ENCODE results near the gene ECHDC1. TPM values are rescaled to one million over a fixed set of nuclear protein-coding genes. Genes with fewer than 3 reads are reported as not detected.

Gene ECHDC1
- total RNA-seq, 1 donor from 2014 or later, result 30.3 TPM

GRCh38 chr6:127288705-127289104 is 54.7 kb downstream of the ECHDC1 start:
- FAIRE-seq, result no peak
- no peak for DNase-seq (ENCODE audit: low read depth)
- peaks cover 5% of the 10 kb centered on the region for H3K36me3 ChIP-seq (ENCODE audit: control insufficient read depth, insufficient read depth, low read length)
- H3K27me3 ChIP-seq (ENCODE audit: control insufficient read depth, insufficient read depth, low read length), result no peaks in the 10 kb centered on the region
- H3K4me3 ChIP-seq (ENCODE audit: low read depth, low read length), result no peak overlapping the region
- TF ChIP-seq CTCF (IDR thresholded peaks at IDR 0.05; ENCODE audit: insufficient read depth, low read length, severe bottlenecking), result no peak

GRCh38 chr6:127282184-127282583 is 61.2 kb downstream of the ECHDC1 start:
- no peaks in the 10 kb centered on the region for H3K27me3 ChIP-seq (ENCODE audit: control insufficient read depth, insufficient read depth, low read length)
- H3K4me3 ChIP-seq (ENCODE audit: low read depth, low read length), result no peak overlapping the region
- no peak for TF ChIP-seq CTCF (IDR thresholded peaks at IDR 0.05; ENCODE audit: insufficient read depth, low read length, severe bottlenecking)
- peaks cover 5% of the 10 kb centered on the region for H3K36me3 ChIP-seq (ENCODE audit: control insufficient read depth, insufficient read depth, low read length)
- FAIRE-seq, result no peak
- no peak for DNase-seq (ENCODE audit: low read depth)

GRCh38 chr6:127279815-127280214 is 63.6 kb downstream of the ECHDC1 start:
- H3K4me3 ChIP-seq (ENCODE audit: low read depth, low read length), result no peak overlapping the region
- FAIRE-seq, result no peak

DNA sequence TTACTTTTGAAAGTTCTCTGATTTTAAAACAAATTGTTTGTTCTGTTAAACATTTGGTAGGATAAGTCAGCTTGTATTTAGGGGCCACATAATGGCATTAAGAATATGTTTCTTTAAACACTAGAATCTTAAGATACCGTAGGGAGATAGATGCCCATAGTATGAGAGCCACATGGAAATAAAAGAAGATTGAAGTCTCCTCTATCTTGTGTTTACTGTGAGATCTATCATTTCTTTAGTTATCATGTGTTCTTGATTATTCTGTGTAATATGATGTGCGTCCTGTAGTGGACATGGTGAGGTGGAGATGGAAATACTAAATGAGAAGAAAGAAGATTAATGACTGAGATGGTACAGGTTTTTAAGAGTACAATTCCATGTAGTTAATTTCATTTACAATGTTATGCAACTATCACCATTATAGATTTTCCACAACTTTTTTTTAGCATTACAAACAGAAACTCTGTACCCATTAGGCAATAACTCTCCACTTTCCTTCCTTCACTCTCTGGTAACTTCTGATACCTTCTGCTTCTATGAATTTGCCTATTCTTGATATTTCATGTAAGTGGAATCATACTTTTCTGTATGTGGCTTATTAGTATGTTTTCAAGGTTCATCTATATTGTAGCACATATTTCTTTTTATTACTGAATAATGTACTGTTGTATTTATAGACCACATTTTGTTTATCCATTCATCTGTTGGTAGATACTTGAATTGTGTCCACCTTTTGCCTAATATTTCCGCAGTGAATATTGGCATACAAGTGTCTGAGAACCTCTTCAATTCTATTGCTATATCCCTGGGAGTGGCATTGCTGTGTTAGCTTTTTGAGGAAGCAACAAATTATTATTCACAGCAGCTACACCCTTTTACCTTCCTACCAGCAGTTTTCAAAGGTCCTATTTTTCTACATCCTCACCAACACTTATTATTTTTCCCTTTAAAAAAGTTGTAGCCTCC is 65.2 kb downstream of the ECHDC1 start:
- FAIRE-seq, result no peak

More at GRCh38 chr6:127279815-127280214, 63.6 kb downstream of the ECHDC1 start:
- no peak for TF ChIP-seq CTCF (IDR thresholded peaks at IDR 0.05; ENCODE audit: insufficient read depth, low read length, severe bottlenecking)
- DNase-seq (ENCODE audit: low read depth), result no peak
- Histone ChIP-seq H3K36me3 (ENCODE audit: control insufficient read depth, insufficient read depth, low read length) (no peaks in the 10 kb centered on the region), H3K27me3 (ENCODE audit: control insufficient read depth, insufficient read depth, low read length) (no peaks in the 10 kb centered on the region)

GRCh38 chr6:127276331-127276730 is 67.1 kb downstream of the ECHDC1 start:
- H3K27me3 ChIP-seq (ENCODE audit: control insufficient read depth, insufficient read depth, low read length), result no peaks in the 10 kb centered on the region
- DNase-seq (ENCODE audit: low read depth) (no peak), FAIRE-seq (no peak)
- TF ChIP-seq CTCF (IDR thresholded peaks at IDR 0.05; ENCODE audit: insufficient read depth, low read length, severe bottlenecking), result no peak
- no peak overlapping the region for H3K4me3 ChIP-seq (ENCODE audit: low read depth, low read length)
- no peaks in the 10 kb centered on the region for H3K36me3 ChIP-seq (ENCODE audit: control insufficient read depth, insufficient read depth, low read length)

More for the DNA sequence above, 65.2 kb downstream of the ECHDC1 start:
- Histone ChIP-seq H3K36me3 (ENCODE audit: control insufficient read depth, insufficient read depth, low read length) (no peaks in the 10 kb centered on the region), H3K27me3 (ENCODE audit: control insufficient read depth, insufficient read depth, low read length) (no peaks in the 10 kb centered on the region), H3K4me3 (ENCODE audit: low read depth, low read length) (no peak overlapping the region)
- DNase-seq (ENCODE audit: low read depth), result no peak
- no peak for TF ChIP-seq CTCF (IDR thresholded peaks at IDR 0.05; ENCODE audit: insufficient read depth, low read length, severe bottlenecking)

All from bronchial epithelial cell (primary cell).